Activated CD4-positive, alpha-beta T cell treated with anti-CD3 and anti-CD28 coated beads, Interleukin-2, amount 10 ng/mL, durations not matched to agents 7 days and 5 days (primary cell): Measurements from ENCODE around the gene CDKN2B. TPM values are rescaled to one million over a fixed set of nuclear protein-coding genes. Genes with fewer than 3 reads are reported as not detected.
"Not testable (repeated sequence)": the region's sequence is repeated elsewhere in the genome, so short reads cannot be mapped to it uniquely, and the experiment has no call there.

Experiments used
- CTCF ChIA-PET: fragments of 350-600 bp; sonication (Branson Sonifier 250); formaldehyde crosslinking; loops from one replicate; lab custom pipeline; 2021; ENCODE audit warnings: antibody characterized with exemption; lab: Charles Lee
- POLR2A ChIA-PET: fragments of 350-600 bp; sonication (Branson Sonifier 250); formaldehyde crosslinking; loops from one replicate; lab custom pipeline; 2021; ENCODE audit warnings: antibody characterized with exemption; lab: Charles Lee
- DNase-seq: peaks from one replicate; pipeline ENCODE4 v3.0.0-alpha.2; 2020
- H3K27ac Mint-ChIP-seq: one replicate; pipeline ENCODE4 v1.8.0; 2021; ENCODE audit warnings: mild to moderate bottlenecking, moderate library complexity, mixed read lengths
- H3K27me3 Mint-ChIP-seq: one replicate; pipeline ENCODE4 v1.8.0; 2021; ENCODE audit warnings: mixed read lengths
- H3K36me3 Mint-ChIP-seq: one replicate; pipeline ENCODE4 v1.8.0; 2021; ENCODE audit warnings: low read depth, mixed read lengths
- H3K4me1 Mint-ChIP-seq: one replicate; pipeline ENCODE4 v1.8.0; 2021; ENCODE audit warnings: mixed read lengths
- H3K4me3 Mint-ChIP-seq: one replicate; pipeline ENCODE4 v1.8.0; 2021; ENCODE audit warnings: mild to moderate bottlenecking, moderate library complexity, mixed read lengths
- H3K9me3 Mint-ChIP-seq: one replicate; pipeline ENCODE4 v1.8.0; 2021; ENCODE audit warnings: mixed read lengths
- total RNA-seq, 2 experiments: library from RNA; stranded (reverse); gene quantifications; one replicate each; pipeline ENCODE4 v1.2.3, GENCODE V29; 2021

Gene CDKN2B
- total RNA-seq, 2 experiments from 2014 or later: 0.65 to 0.87 TPM

DNA sequence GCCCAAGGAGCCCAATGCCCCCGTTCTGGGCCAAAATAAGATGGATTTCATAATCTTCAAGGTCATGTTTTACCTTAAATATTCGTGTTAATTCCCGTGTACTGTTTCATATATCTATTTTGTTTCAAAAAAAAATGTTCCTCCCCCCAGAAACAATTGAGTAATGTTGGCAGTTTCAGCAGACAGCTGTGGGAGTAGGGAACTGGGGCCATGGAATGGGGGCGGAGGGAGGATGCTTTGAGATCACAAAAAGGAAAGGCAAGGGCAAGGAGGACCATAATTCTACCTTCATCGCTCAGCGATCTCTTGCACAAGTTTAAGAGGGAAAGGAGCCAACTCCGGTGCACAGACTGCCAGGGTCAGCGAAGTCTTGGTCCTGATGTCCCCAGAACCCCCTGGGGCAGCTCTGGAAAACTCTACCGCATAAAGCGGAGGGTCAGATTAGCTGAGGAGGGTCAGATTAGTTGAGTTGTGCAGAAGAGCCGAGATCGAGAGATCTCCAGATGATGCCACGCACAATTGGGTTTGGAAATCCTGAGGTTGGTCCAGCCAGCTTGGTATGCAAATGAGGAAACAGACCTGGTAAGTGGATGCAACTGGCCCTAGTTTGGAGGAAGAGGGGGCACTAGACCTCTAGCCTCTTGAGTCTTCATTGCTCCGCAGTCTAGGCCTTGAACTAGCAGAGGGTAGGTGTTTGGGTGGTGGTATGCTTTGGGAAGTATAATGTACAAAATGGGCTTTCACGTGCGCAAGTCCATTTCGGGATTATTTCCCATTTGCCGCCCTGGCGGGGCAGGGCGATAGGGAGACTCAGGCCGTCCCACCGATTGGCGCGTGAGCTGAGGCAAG is 38.9 kb downstream of the CDKN2B start:
- CTCF ChIA-PET: interaction anchor here (0.6 to 4.2 kb wide), 3 partner anchors 13 to 626 kb away, joined by 3 to 19 read pairs (median 5); partner anchors contain the start of gene CDKN2B
- Mint-ChIP-seq H3K4me1 (peaks cover 38% of the 10 kb centered on the region), H3K36me3 (peaks cover 25% of the 10 kb centered on the region), H3K27ac (peak overlapping the region; percentile 34), H3K27me3 (peaks cover 93% of the 10 kb centered on the region), H3K4me3 (peak overlapping the region; percentile 16), H3K9me3 (peaks cover 7% of the 10 kb centered on the region)
- POLR2A ChIA-PET: no interaction called here
- DNase-seq: no peak

GRCh38 chr9:21969011-21969940 is 39.8 kb downstream of the CDKN2B start:
- peaks cover 28% of the 10 kb centered on the region for H3K36me3 Mint-ChIP-seq
- H3K4me3 Mint-ChIP-seq: peak overlapping the region; percentile 44
- peak overlapping the region; percentile 43 for H3K27ac Mint-ChIP-seq
- H3K9me3 Mint-ChIP-seq: peaks cover 7% of the 10 kb centered on the region
- CTCF ChIA-PET: interaction anchor here (0.6 to 4.2 kb wide), 3 partner anchors 32 to 625 kb away, joined by 3 to 19 read pairs (median 3); partner anchors contain the start of gene CDKN2B
- POLR2A ChIA-PET: no interaction called here
- DNase-seq: no peak
- peaks cover 92% of the 10 kb centered on the region for H3K27me3 Mint-ChIP-seq
- peaks cover 38% of the 10 kb centered on the region for H3K4me1 Mint-ChIP-seq

DNA sequence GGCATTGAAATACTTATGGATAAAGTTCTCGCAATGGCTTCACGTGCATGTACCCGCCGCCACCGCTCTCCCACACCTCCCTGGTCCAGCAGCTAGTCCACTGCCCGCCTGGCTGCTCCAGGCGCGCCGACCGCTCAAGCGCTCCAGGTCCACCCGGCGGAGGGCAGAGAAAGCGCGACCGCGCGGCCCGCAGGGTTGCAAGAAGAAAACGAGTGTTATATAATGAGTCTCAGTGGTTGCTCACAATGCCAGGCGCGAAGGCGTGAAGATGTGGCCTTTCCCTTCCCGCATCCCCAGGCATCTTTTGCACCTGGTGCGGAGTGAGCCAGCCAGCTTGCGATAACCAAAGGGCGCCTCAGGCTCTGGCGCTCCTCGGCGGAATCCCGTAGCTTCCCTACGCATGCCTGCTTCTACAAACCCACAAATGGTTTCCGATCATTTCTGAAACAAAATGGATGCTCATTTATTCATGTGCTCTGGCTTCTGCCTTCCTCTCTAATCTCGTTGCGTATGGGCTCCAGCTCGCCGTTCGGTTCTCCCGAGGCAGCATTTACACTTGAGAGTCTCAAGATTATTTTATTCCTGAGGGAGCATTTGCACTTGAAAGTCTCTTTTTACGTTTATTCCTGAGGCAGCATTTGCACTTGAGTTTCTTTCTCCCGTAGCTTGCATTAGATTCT is 40.6 kb downstream of the CDKN2B start:
- H3K27me3 Mint-ChIP-seq: peaks cover 92% of the 10 kb centered on the region
- H3K27ac Mint-ChIP-seq: peak overlapping the region; percentile 43
- DNase-seq: peak; percentile 7
- H3K9me3 Mint-ChIP-seq: peaks cover 7% of the 10 kb centered on the region
- H3K36me3 Mint-ChIP-seq: peaks cover 28% of the 10 kb centered on the region
- H3K4me1 Mint-ChIP-seq: peaks cover 38% of the 10 kb centered on the region
- peak overlapping the region; percentile 44 for H3K4me3 Mint-ChIP-seq
- ChIA-PET POLR2A (interaction anchor here (0.7 kb wide), 1 partner anchor 151 kb away, joined by 4 read pairs; no protein-coding TSS in a partner anchor), CTCF (interaction anchor here (1.3 to 1.7 kb wide), 2 partner anchors 33 to 40 kb away, joined by 3 to 6 read pairs; partner anchors contain the start of gene CDKN2B)

DNA sequence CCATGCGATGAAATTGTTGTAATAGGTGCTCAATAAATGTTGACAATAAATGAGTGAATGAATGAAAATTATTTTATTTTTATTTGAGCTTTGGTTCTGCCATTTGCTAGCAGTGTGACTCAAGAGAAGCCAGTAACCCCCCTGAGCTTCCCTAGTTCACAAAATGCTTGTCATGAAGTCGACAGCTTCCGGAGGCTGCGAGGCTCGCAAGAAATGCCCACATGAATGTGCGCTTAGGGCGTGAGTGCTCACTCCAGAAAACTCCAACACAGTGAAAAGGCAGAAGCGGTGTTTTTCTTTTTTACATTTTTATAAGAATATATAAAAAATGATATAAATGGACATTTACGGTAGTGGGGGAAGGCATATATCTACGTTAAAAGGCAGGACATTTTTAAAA is 41.4 kb downstream of the CDKN2B start:
- POLR2A ChIA-PET: no interaction called here
- Mint-ChIP-seq H3K4me1 (peaks cover 38% of the 10 kb centered on the region), H3K27me3 (peaks cover 93% of the 10 kb centered on the region), H3K27ac (peak overlapping the region; percentile 20), H3K4me3 (no peak overlapping the region), H3K9me3 (peaks cover 9% of the 10 kb centered on the region), H3K36me3 (peaks cover 29% of the 10 kb centered on the region)
- CTCF ChIA-PET: interaction anchor here (1.3 to 1.7 kb wide), 2 partner anchors 34 to 41 kb away, joined by 3 to 6 read pairs; partner anchors contain the start of gene CDKN2B
- no peak for DNase-seq

- Mint-ChIP-seq H3K27ac (peak overlapping the region; percentile 20), H3K36me3 (peaks cover 29% of the 10 kb centered on the region), H3K4me3 (no peak overlapping the region), H3K9me3 (peaks cover 12% of the 10 kb centered on the region), H3K4me1 (peaks cover 38% of the 10 kb centered on the region), H3K27me3 (peaks cover 93% of the 10 kb centered on the region)
- CTCF ChIA-PET: no interaction called here
- peak; percentile 7 for DNase-seq
- POLR2A ChIA-PET: no interaction called here
These were observed 41.9 kb downstream of the CDKN2B start for GRCh38 chr9:21967169-21967568.

GRCh38 chr9:21966140-21966851 is 42.8 kb downstream of the CDKN2B start:
- H3K9me3 Mint-ChIP-seq: peaks cover 13% of the 10 kb centered on the region
- H3K4me3 Mint-ChIP-seq: peak overlapping the region; percentile 63
- CTCF ChIA-PET: interaction anchor here (0.9 to 1.2 kb wide), 3 partner anchors 29 to 154 kb away, joined by 3 to 4 read pairs (median 3); partner anchors contain the start of gene CDKN2B-AS1
- H3K27me3 Mint-ChIP-seq: peaks cover 92% of the 10 kb centered on the region
- peak overlapping the region; percentile 20 for H3K27ac Mint-ChIP-seq
- peaks cover 29% of the 10 kb centered on the region for H3K36me3 Mint-ChIP-seq
- no peak for DNase-seq
- POLR2A ChIA-PET: no interaction called here
- peaks cover 36% of the 10 kb centered on the region for H3K4me1 Mint-ChIP-seq

DNA sequence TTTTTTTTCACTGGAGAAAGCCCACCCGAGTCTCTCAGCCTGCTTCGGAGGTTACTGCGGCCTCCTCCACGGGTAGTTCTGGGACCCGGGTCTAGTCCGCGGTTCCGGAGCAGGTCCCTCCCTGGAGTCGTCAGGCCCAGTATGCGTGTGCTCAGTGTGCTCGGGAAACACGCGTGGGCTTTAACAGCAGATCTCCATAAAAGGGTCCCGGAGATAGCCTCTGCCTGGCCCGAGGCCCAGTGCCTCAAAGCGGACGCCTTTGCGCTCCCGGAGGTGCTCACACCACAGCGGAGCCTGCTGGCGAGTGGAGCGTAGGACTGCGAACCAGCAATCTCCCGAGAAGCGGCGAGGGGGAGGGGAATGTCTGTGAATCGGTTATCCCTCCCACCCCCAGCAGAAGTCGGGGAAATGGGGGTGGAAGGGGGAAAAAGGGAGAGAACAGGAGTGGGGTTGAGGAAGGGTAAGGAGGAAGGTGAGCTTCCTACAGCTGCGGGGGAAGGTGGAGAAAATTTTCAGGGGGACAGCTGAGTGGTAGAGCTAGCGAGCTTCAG is 43.6 kb downstream of the CDKN2B start:
- H3K27me3 Mint-ChIP-seq: peaks cover 87% of the 10 kb centered on the region
- peak; percentile 52 for DNase-seq
- H3K27ac Mint-ChIP-seq: peak overlapping the region; percentile 70
- peaks cover 13% of the 10 kb centered on the region for H3K9me3 Mint-ChIP-seq
- ChIA-PET CTCF (interaction anchor here (0.9 to 1.2 kb wide), 3 partner anchors 29 to 153 kb away, joined by 3 to 4 read pairs (median 3); partner anchors contain the start of gene CDKN2B-AS1), POLR2A (no interaction called here)
- H3K4me3 Mint-ChIP-seq: peak overlapping the region; percentile 63
- H3K36me3 Mint-ChIP-seq: peaks cover 27% of the 10 kb centered on the region
- peaks cover 35% of the 10 kb centered on the region for H3K4me1 Mint-ChIP-seq

- peak; percentile 54 for DNase-seq
- peak overlapping the region; percentile 70 for H3K27ac Mint-ChIP-seq
- ChIA-PET POLR2A (no interaction called here), CTCF (no interaction called here)
- H3K27me3 Mint-ChIP-seq: peaks cover 84% of the 10 kb centered on the region
- peaks cover 13% of the 10 kb centered on the region for H3K9me3 Mint-ChIP-seq
- H3K4me3 Mint-ChIP-seq: peak overlapping the region; percentile 63
- peaks cover 23% of the 10 kb centered on the region for H3K36me3 Mint-ChIP-seq
- peaks cover 34% of the 10 kb centered on the region for H3K4me1 Mint-ChIP-seq
These were observed 44.1 kb downstream of the CDKN2B start for GRCh38 chr9:21964925-21965385.

- ChIA-PET CTCF (no interaction called here), POLR2A (no interaction called here)
- Mint-ChIP-seq H3K27me3 (peaks cover 53% of the 10 kb centered on the region), H3K27ac (no peak overlapping the region), H3K36me3 (peaks cover 13% of the 10 kb centered on the region), H3K9me3 (peaks cover 6% of the 10 kb centered on the region), H3K4me3 (no peak overlapping the region), H3K4me1 (peaks cover 20% of the 10 kb centered on the region)
- no peak for DNase-seq
These were observed 47.5 kb downstream of the CDKN2B start for GRCh38 chr9:21961569-21961968.

DNA sequence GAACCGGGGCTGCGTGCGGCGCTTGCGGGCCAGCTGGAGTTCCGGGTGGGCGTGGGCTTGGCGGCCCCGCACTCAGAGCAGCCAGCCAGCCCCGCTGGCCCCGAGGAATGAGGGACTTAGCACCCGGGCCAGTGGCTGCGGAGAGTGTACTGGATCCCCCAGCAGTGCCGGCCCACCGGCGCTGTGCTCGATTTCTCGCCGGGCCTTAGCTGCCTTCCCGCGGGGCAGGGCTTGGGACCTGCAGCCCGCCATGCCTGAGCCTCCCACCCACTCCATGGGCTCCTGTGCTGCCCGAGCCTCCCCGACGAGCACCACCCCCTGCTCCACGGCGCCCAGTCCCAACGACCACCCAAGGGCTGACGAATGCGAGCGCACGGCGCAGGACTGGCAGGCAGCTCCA is 49.8 kb downstream of the CDKN2B start:
- H3K27me3 Mint-ChIP-seq: peaks cover 40% of the 10 kb centered on the region
- H3K27ac Mint-ChIP-seq, H3K36me3 Mint-ChIP-seq, H3K9me3 Mint-ChIP-seq, POLR2A ChIA-PET, CTCF ChIA-PET, DNase-seq, H3K4me3 Mint-ChIP-seq, H3K4me1 Mint-ChIP-seq: not testable (repeated sequence)

DNA sequence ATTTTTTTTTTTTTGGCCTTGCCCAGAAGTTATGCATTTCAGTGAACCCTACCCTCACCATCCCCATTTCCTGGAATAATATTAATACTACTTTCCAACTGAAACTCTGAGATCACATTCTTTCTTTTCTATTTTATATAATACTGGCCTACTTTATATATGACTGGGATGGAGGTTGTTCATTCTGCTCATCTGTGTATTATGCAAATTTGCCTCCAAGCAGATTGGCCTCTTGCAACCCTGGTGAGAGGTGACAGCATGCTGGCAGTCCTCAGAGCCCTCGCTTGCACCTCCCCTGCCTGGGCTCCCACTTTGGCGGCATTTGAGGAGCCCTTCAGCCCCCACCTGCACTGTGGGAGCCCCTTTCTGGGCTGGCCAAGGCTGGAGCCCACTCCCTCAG is 50.3 kb downstream of the CDKN2B start:
- Mint-ChIP-seq H3K27ac (no peak overlapping the region), H3K4me1 (no peaks in the 10 kb centered on the region), H3K9me3 (peaks cover 6% of the 10 kb centered on the region), H3K36me3 (peaks cover 1% of the 10 kb centered on the region), H3K4me3 (no peak overlapping the region), H3K27me3 (peaks cover 37% of the 10 kb centered on the region)
- ChIA-PET CTCF (no interaction called here), POLR2A (no interaction called here)
- DNase-seq: no peak
